ENCODE results near the gene VPS51. TPM values are rescaled to one million over a fixed set of nuclear protein-coding genes. Genes with fewer than 3 reads are reported as not detected.

The VPS51 gene
- total RNA-seq, 1 donor from 2014 or later: 95.2 TPM

DNA sequence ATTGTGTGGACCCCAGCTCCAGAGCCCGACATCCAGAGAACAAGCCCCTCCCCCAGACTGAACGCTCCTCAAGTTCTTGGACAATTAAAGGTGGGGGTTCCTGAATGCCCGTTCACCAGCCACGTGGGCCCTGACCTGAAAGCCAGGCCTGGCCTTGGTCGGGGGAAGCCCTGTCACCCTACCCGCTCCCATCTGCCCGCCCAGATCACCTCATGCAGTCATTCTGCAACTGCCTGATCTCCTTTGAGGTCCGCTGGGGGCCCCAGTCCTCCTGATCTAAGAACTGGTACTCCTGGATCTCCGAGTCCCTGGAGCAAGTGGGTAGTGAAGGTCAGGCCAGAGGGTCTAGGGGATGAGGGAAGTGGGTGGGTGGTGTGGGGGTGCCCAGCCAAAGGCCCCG, 28.6 kb upstream of the VPS51 start:
- ATAC-seq (no peak), DNase-seq (ENCODE audit: missing footprints) (peak; percentile 31)
- intact Hi-C loops (cut with DNase I): no loop called here

- intact Hi-C loops (cut with DNase I): no loop called here
- ATAC-seq (no peak), DNase-seq (ENCODE audit: missing footprints) (no peak)
Measured at GRCh38 chr11:65069217-65069616, 26.8 kb upstream of the VPS51 start.

GRCh38 chr11:65071907-65072630, 23.9 kb upstream of the VPS51 start:
- intact Hi-C loops (cut with DNase I): no loop called here
- ATAC-seq (no peak), DNase-seq (ENCODE audit: missing footprints) (no peak)

DNA sequence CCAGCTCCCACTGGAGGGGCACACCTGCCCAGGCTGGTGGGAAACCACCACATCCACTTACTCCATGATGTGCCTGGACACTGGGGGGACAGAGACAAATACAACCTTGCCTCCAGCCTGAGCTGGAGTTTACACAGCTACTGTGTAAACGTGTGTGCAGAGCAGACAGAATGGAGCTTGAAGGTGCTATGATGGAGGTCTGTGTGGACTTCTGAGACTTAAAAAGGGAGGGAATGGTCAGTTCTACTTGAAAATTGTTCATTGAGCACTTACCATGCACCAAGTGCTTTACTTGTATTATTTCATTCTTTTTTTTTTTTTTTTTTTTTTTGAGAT, 23.4 kb upstream of the VPS51 start:
- intact Hi-C loops (cut with DNase I): no loop called here
- no peak for ATAC-seq
- DNase-seq (ENCODE audit: missing footprints): no peak

GRCh38 chr11:65077451-65077850, 18.6 kb upstream of the VPS51 start:
- ATAC-seq: no peak
- DNase-seq (ENCODE audit: missing footprints): no peak
- intact Hi-C loops (cut with DNase I): no loop called here

DNA sequence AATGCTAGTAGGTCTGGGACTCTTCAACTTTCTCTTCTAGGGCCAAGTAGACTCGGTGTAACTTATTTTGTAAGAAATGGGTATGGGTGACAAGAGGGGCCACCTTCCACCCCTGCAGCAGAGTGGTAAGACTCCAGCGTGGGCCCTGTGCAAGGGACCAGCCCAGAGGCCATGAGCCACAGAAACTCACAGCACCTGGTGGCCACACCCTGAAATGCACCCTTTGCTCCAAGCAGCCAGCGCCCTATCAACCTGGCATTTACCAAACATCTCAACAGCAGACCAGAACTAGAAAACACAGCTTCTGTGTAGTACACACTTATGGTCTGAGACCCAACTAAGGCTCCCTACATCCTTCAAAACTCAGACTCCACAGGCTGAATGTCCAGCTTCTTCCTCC, 17.9 kb upstream of the VPS51 start:
- intact Hi-C loops (cut with DNase I): no loop called here
- DNase-seq (ENCODE audit: missing footprints): no peak
- ATAC-seq: peak; percentile 60

GRCh38 chr11:65078786-65079342, 17.1 kb upstream of the VPS51 start:
- DNase-seq (ENCODE audit: missing footprints) (no peak), ATAC-seq (no peak)
- intact Hi-C loops (cut with DNase I): no loop called here

DNA sequence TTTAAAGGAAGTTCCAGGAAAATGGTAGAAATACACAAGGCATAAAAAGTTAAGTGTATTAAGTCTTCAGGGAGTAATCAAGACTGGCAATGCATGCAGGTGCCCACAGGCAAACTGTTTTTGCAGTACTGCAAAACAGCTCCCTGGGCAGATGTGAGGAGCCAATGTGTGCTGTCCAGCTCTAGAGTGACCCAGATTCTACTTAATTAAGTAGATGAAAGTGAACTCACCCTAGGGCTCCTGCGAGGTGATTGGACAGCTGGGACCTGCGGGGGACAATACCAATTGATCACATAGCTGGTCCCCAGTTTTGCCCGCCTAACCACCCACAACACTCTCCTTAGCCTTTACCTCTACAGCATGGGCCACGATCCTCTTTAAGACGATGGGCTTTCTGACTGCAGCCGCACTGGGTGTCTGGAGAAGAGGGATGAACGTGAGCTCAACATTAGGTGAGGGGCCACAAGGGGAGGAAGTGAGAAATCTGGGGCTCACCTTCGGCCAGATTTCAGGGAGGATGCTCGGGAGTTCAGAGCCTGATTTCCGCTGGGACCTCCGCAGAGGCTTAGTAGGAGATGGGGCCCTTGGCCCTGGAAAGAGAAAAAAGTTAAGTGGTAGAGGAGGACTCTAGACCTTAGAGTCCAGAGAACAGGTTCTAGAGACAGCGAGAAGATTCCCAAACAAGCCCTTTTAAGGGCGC, 12.7 kb upstream of the VPS51 start:
- no peak for DNase-seq (ENCODE audit: missing footprints)
- ATAC-seq: no peak

DNA sequence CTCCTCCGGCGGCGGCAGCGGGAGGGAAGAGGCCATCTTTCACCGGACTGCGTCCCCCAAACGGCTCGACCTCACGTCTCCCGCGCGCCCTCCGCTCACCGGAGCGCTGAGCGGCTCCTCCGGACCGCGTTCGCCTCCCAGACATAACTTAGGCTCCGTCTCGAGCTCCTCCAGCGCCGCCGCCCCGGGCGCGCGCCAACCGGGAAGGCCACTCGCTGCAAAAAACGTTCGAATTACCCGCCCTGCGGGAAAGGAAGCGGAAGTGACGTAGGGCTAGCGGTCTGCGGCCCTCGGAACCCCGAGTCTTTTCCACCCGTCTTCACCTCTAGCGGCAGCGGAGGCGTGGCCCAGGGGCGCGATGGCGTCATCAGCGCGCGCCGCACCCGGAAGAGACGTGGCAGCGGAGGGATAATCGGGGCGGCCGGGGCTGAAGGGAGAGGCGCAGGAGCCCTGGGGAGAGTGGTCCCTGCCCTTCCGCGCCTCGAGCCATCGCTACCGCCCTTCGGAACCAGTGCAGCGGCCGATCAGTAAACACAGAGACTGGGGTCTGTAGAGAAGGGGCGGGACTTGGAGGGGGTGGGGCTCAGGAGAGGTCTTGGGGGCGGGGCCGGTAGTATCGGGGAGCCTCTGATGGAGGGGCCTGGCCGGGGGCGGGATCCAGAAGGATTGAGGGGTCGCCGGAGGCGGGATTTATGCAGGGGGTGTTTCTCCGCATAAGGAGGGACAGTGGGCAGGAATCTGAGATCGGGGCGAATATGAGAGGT, 12.0 kb upstream of the VPS51 start, which contains the start of the genes CDCA5 and ZFPL1:
CDCA5 (minus strand) TSS at position 207 of the 764 bp plus-strand sequence; CDS start at position 145, 62 bp downstream.
ZFPL1 (plus strand) TSS at position 389 of the 764 bp plus-strand sequence. CDS start 477 bp downstream, outside the sequence.
- DNase-seq (ENCODE audit: missing footprints) (peak; percentile 96), ATAC-seq (peak; percentile 95)
- intact Hi-C loops (cut with DNase I): loop anchor here (1.0 to 5.0 kb wide), 3 partner anchors 33 to 57 kb away; partner anchors contain the start of genes SAC3D1, SNX15 and ZNHIT2

More for the DNA sequence above, 12.7 kb upstream of the VPS51 start:
- intact Hi-C loops (cut with DNase I): loop anchor here (5.0 kb wide), 2 partner anchors 41 to 56 kb away; partner anchors contain the start of genes SAC3D1 and SNX15

GRCh38 chr11:65084598-65085375, 11.2 kb upstream of the VPS51 start:
- intact Hi-C loops (cut with DNase I): loop anchor here (1.0 to 5.0 kb wide), 3 partner anchors 33 to 57 kb away; partner anchors contain the start of genes SAC3D1, SNX15 and ZNHIT2
- ATAC-seq: no peak
- no peak for DNase-seq (ENCODE audit: missing footprints)

DNA sequence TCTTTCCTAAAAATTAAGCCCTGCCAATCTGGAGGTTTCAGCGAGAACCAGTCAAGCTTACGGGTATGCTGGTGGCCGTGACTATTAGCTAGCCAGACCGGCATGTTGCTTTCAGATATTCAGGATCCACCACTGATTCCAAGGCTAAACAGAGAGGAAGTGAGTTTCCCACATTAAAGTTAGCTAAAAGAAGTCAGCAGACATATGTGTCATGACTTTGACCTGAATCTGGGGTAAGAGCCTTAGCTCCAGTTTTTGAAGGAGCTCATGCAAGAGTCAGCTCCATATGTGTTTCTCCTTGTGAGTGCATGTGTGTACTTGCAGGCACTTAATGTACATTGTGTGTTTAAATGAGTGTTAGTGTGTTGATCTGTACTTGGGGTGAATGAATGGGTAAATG, 10.6 kb upstream of the VPS51 start:
- intact Hi-C loops (cut with DNase I): no loop called here
- DNase-seq (ENCODE audit: missing footprints) (no peak), ATAC-seq (no peak)

DNA sequence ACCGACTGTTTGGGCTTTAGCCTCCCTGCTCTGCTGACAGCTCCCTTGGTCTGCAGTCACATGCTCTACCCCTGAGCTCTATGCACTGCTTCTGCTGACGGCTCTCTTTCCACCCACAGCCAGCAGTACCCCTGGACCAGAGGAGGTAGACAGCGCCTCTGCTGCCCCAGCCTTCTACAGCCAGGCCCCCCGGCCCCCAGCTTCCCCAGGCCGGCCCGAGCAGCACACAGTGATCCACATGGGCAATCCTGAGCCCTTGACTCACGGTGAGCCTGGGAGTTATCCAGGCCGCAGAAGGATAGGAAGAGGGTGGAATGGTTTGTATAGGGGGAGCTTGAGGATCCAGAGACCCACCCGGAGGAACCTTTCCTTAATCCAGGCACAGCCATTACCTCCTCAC, 9.2 kb upstream of the VPS51 start:
- intact Hi-C loops (cut with DNase I): no loop called here
- no peak for ATAC-seq

GRCh38 chr11:65087216-65087615, 8.8 kb upstream of the VPS51 start:
- intact Hi-C loops (cut with DNase I): no loop called here
- DNase-seq (ENCODE audit: missing footprints) (no peak), ATAC-seq (no peak)

More for the DNA sequence above, 9.2 kb upstream of the VPS51 start:
- no peak for DNase-seq (ENCODE audit: missing footprints)

DNA sequence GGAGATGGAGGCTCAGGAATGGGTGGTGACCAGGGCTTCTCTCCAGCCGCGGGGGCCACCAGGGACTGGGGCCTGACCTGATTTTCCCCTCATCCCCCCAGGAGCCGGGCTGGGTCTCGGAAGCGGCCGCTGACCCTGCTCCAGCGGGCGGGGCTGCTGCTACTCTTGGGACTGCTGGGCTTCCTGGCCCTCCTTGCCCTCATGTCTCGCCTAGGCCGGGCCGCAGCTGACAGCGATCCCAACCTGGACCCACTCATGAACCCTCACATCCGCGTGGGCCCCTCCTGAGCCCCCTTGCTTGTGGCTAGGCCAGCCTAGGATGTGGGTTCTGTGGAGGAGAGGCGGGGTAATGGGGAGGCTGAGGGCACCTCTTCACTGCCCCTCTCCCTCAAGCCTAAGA, 8.2 kb upstream of the VPS51 start:
- DNase-seq (ENCODE audit: missing footprints): no peak
- intact Hi-C loops (cut with DNase I): no loop called here
- ATAC-seq: no peak

DNA sequence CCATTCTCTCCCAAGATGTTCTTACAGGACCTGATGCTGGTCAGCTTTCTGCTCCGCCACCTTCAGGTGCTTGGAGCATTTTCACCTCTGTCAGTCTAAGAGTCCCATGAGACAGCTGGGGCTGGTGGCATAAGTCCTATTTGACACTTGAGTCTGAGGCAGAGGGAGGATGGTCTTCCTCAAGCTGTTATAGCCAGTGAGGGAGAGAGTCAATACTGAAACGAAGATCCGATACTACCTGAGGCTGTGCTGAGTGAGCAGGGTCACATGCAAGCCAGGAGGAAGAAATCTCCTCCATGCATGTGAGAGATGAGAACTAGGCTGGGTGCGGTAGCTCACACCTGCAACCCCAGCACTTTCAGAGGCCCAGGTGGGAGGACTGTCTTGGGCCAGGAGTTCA, 6.4 kb upstream of the VPS51 start:
- ATAC-seq: no peak
- DNase-seq (ENCODE audit: missing footprints): no peak
- intact Hi-C loops (cut with DNase I): no loop called here

GRCh38 chr11:65090628-65091027, 5.4 kb upstream of the VPS51 start:
- DNase-seq (ENCODE audit: missing footprints): no peak
- intact Hi-C loops (cut with DNase I): no loop called here
- ATAC-seq: no peak

DNA sequence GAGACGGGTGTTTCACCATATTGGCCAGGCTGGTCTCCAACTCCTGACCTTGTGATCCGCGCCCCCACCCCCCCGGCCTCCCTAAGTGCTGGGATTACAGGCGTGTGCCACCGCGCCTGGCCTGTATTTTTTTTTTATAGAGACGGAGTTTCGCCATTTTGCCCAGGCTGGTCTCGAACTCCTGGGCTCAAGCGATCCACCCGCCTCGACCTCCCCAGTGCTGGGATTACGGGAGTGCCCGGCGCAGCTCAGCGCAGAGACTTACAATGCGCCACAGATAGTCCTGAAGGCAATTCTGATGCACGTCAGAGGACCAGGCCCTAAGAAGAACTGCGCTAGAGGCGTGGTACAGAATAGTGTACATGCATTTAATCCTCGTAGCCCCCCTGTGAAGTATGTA, 587 bp upstream of the VPS51 start:
- DNase-seq (ENCODE audit: missing footprints) (no peak), ATAC-seq (peak; percentile 8)
- intact Hi-C loops (cut with DNase I): no loop called here

- intact Hi-C loops (cut with DNase I): no loop called here
- DNase-seq (ENCODE audit: missing footprints): no peak
- ATAC-seq: peak; percentile 11
Measured at GRCh38 chr11:65096926-65097325, 912 bp downstream of the VPS51 start.

All from Right ventricle myocardium inferior (tissue), 1 donor.